HG02678 (cell line): ENCODE results near the gene DCDC2C.

ENCODE experiments used
- ATAC-seq: cut with Tn5 transposase; IDR thresholded peaks from one replicate; pipeline ENCODE4 v1.9.1; 2021; ENCODE audit warnings: mild to moderate bottlenecking, moderate library complexity; ENCODE audit not compliant: unreplicated experiment

DCDC2C gene

GRCh38 chr2:3876221-3876620 is 172.8 kb downstream of the DCDC2C start:
- ATAC-seq, result no peak

GRCh38 chr2:3876685-3877084 is 173.3 kb downstream of the DCDC2C start:
- ATAC-seq, result no peak

GRCh38 chr2:3885629-3886628 is 182.6 kb downstream of the DCDC2C start:
- no peak for ATAC-seq

- ATAC-seq, result no peak
Observed at GRCh38 chr2:3895021-3895420, 191.6 kb downstream of the DCDC2C start.
